ENCODE data around the gene NHS.
A peak's percentile ranks its signal among the peaks of the same experiment; 100 is the strongest.

NHS gene

GRCh38 chrX:17738737-17739535, 363.9 kb downstream of the NHS start:
- Mint-ChIP-seq H3K36me3 (ENCODE audit: low read depth) (peaks cover 8% of the 10 kb centered on the region), H3K27me3 (peaks cover 25% of the 10 kb centered on the region), H3K4me1 (ENCODE audit: low read depth) (peaks cover 16% of the 10 kb centered on the region), H3K9me3 (no peaks in the 10 kb centered on the region), H3K27ac (peak overlapping the region; percentile 89), H3K4me3 (peak overlapping the region; percentile 87)
- intact Hi-C loops (cut with micrococcal nuclease), result no loop called here

- H3K4me3 Mint-ChIP-seq, result no peak overlapping the region
- peaks cover 16% of the 10 kb centered on the region for H3K4me1 Mint-ChIP-seq (ENCODE audit: low read depth)
- peaks cover 25% of the 10 kb centered on the region for H3K27me3 Mint-ChIP-seq
- peaks cover 8% of the 10 kb centered on the region for H3K36me3 Mint-ChIP-seq (ENCODE audit: low read depth)
- no peaks in the 10 kb centered on the region for H3K9me3 Mint-ChIP-seq
- intact Hi-C loops (cut with micrococcal nuclease), result no loop called here
- no peak overlapping the region for H3K27ac Mint-ChIP-seq
Observed at GRCh38 chrX:17740137-17741122, 365.4 kb downstream of the NHS start.

GRCh38 chrX:17741123-17741511, 366.1 kb downstream of the NHS start:
- no peak overlapping the region for H3K27ac Mint-ChIP-seq
- H3K4me1 Mint-ChIP-seq (ENCODE audit: low read depth), result peaks cover 16% of the 10 kb centered on the region
- peaks cover 8% of the 10 kb centered on the region for H3K36me3 Mint-ChIP-seq (ENCODE audit: low read depth)
- no peaks in the 10 kb centered on the region for H3K9me3 Mint-ChIP-seq
- intact Hi-C loops (cut with micrococcal nuclease), result no loop called here
- peaks cover 25% of the 10 kb centered on the region for H3K27me3 Mint-ChIP-seq
- H3K4me3 Mint-ChIP-seq, result no peak overlapping the region

- Mint-ChIP-seq H3K4me3 (no peak overlapping the region), H3K9me3 (no peaks in the 10 kb centered on the region), H3K4me1 (ENCODE audit: low read depth) (peaks cover 6% of the 10 kb centered on the region), H3K36me3 (ENCODE audit: low read depth) (no peaks in the 10 kb centered on the region), H3K27ac (no peak overlapping the region), H3K27me3 (peaks cover 16% of the 10 kb centered on the region)
- intact Hi-C loops (cut with micrococcal nuclease), result no loop called here
Observed at GRCh38 chrX:17743913-17744312, 368.9 kb downstream of the NHS start.

GRCh38 chrX:17744896-17745523, 370.0 kb downstream of the NHS start:
- Mint-ChIP-seq H3K27ac (no peak overlapping the region), H3K9me3 (no peaks in the 10 kb centered on the region), H3K27me3 (peaks cover 9% of the 10 kb centered on the region), H3K4me3 (no peak overlapping the region), H3K4me1 (ENCODE audit: low read depth) (no peaks in the 10 kb centered on the region), H3K36me3 (ENCODE audit: low read depth) (peaks cover 3% of the 10 kb centered on the region)
- intact Hi-C loops (cut with micrococcal nuclease), result no loop called here

GRCh38 chrX:17747692-17748091, 372.7 kb downstream of the NHS start:
- Mint-ChIP-seq H3K27me3 (no peaks in the 10 kb centered on the region), H3K4me1 (ENCODE audit: low read depth) (no peaks in the 10 kb centered on the region), H3K36me3 (ENCODE audit: low read depth) (peaks cover 20% of the 10 kb centered on the region), H3K4me3 (no peak overlapping the region), H3K27ac (no peak overlapping the region), H3K9me3 (no peaks in the 10 kb centered on the region)
- intact Hi-C loops (cut with micrococcal nuclease), result no loop called here

- H3K27ac Mint-ChIP-seq, result no peak overlapping the region
- no peaks in the 10 kb centered on the region for H3K9me3 Mint-ChIP-seq
- intact Hi-C loops (cut with micrococcal nuclease), result no loop called here
- H3K4me1 Mint-ChIP-seq (ENCODE audit: low read depth), result no peaks in the 10 kb centered on the region
- H3K27me3 Mint-ChIP-seq, result no peaks in the 10 kb centered on the region
- H3K4me3 Mint-ChIP-seq, result no peak overlapping the region
- H3K36me3 Mint-ChIP-seq (ENCODE audit: low read depth), result peaks cover 20% of the 10 kb centered on the region
Observed at GRCh38 chrX:17748684-17749083, 373.7 kb downstream of the NHS start.

- no peak overlapping the region for H3K27ac Mint-ChIP-seq
Observed at GRCh38 chrX:17750436-17750835, 375.4 kb downstream of the NHS start.

GRCh38 chrX:17758382-17758781, 383.4 kb downstream of the NHS start:
- no peaks in the 10 kb centered on the region for H3K27me3 Mint-ChIP-seq
- H3K4me1 Mint-ChIP-seq (ENCODE audit: low read depth), result no peaks in the 10 kb centered on the region
- H3K27ac Mint-ChIP-seq, result no peak overlapping the region
- H3K4me3 Mint-ChIP-seq, result no peak overlapping the region
- H3K9me3 Mint-ChIP-seq, result no peaks in the 10 kb centered on the region
- no peaks in the 10 kb centered on the region for H3K36me3 Mint-ChIP-seq (ENCODE audit: low read depth)
- intact Hi-C loops (cut with micrococcal nuclease), result no loop called here

More at GRCh38 chrX:17750436-17750835, 375.4 kb downstream of the NHS start:
- H3K9me3 Mint-ChIP-seq, result no peaks in the 10 kb centered on the region
- no peak overlapping the region for H3K4me3 Mint-ChIP-seq
- H3K27me3 Mint-ChIP-seq, result no peaks in the 10 kb centered on the region
- intact Hi-C loops (cut with micrococcal nuclease), result no loop called here
- no peaks in the 10 kb centered on the region for H3K4me1 Mint-ChIP-seq (ENCODE audit: low read depth)
- peaks cover 20% of the 10 kb centered on the region for H3K36me3 Mint-ChIP-seq (ENCODE audit: low read depth)

GRCh38 chrX:17759990-17760389, 385.0 kb downstream of the NHS start:
- Mint-ChIP-seq H3K4me1 (ENCODE audit: low read depth) (no peaks in the 10 kb centered on the region), H3K4me3 (no peak overlapping the region), H3K36me3 (ENCODE audit: low read depth) (no peaks in the 10 kb centered on the region), H3K27ac (no peak overlapping the region), H3K9me3 (no peaks in the 10 kb centered on the region), H3K27me3 (no peaks in the 10 kb centered on the region)
- intact Hi-C loops (cut with micrococcal nuclease), result no loop called here

GRCh38 chrX:17767734-17768133, 392.7 kb downstream of the NHS start:
- H3K4me3 Mint-ChIP-seq, result no peak overlapping the region

GRCh38 chrX:17768997-17769396, 394.0 kb downstream of the NHS start:
- H3K4me3 Mint-ChIP-seq, result no peak overlapping the region
- H3K9me3 Mint-ChIP-seq, result no peaks in the 10 kb centered on the region
- no peaks in the 10 kb centered on the region for H3K36me3 Mint-ChIP-seq (ENCODE audit: low read depth)
- no peaks in the 10 kb centered on the region for H3K4me1 Mint-ChIP-seq (ENCODE audit: low read depth)
- no peak overlapping the region for H3K27ac Mint-ChIP-seq
- intact Hi-C loops (cut with micrococcal nuclease), result no loop called here
- no peaks in the 10 kb centered on the region for H3K27me3 Mint-ChIP-seq

More at GRCh38 chrX:17767734-17768133, 392.7 kb downstream of the NHS start:
- Mint-ChIP-seq H3K27me3 (no peaks in the 10 kb centered on the region), H3K36me3 (ENCODE audit: low read depth) (no peaks in the 10 kb centered on the region), H3K4me1 (ENCODE audit: low read depth) (no peaks in the 10 kb centered on the region), H3K27ac (no peak overlapping the region), H3K9me3 (no peaks in the 10 kb centered on the region)
- intact Hi-C loops (cut with micrococcal nuclease), result no loop called here

- intact Hi-C loops (cut with micrococcal nuclease), result no loop called here
- H3K27ac Mint-ChIP-seq, result no peak overlapping the region
Observed at GRCh38 chrX:17769701-17770269, 394.8 kb downstream of the NHS start.

More at GRCh38 chrX:17769701-17770269, 394.8 kb downstream of the NHS start:
- no peaks in the 10 kb centered on the region for H3K9me3 Mint-ChIP-seq
- H3K4me3 Mint-ChIP-seq, result no peak overlapping the region
- H3K4me1 Mint-ChIP-seq (ENCODE audit: low read depth), result no peaks in the 10 kb centered on the region
- no peaks in the 10 kb centered on the region for H3K36me3 Mint-ChIP-seq (ENCODE audit: low read depth)
- H3K27me3 Mint-ChIP-seq, result no peaks in the 10 kb centered on the region

Data from dendritic cell treated with granulocyte-macrophage colony-stimulating factor and Interleukin-4, amounts not matched to agents 40 ng/mL and 50 ng/mL, for 4 days (primary cell).